Aorta (tissue), 5 donors: Measurements from ENCODE around the gene CXCR2. TPM values are rescaled to one million over a fixed set of nuclear protein-coding genes. Genes with fewer than 3 reads are reported as not detected.

Experiments used
- ATAC-seq: fragments of 200-7000 bp; cut with Tn5 transposase; one replicate; pipeline ENCODE4 v1.9.1; 2022; ENCODE audit warnings: moderate library complexity; ENCODE audit not compliant: low FRiP score
- DNase-seq, 2 donors: peaks; one replicate each; pipeline ENCODE4 v3.0.0-alpha.2; 2020
- H3K27ac ChIP-seq, 2 donors: one replicate each; pipeline ENCODE4 v1.5.1; 2013; ENCODE audit warnings: low read length in 2 of 2, mild to moderate bottlenecking in 2 of 2, moderate library complexity in 2 of 2, control low read depth in 1 of 2, inconsistent platforms in 1 of 2, low read depth in 1 of 2
- H3K27me3 ChIP-seq, 2 donors: one replicate each; pipeline ENCODE4 v1.6.1; 2013; ENCODE audit warnings: control low read depth in 1 of 2, low read length in 1 of 2, mild to moderate bottlenecking in 1 of 2, moderate library complexity in 1 of 2; ENCODE audit not compliant: insufficient read depth in 2 of 2, control insufficient read depth in 1 of 2
- H3K36me3 ChIP-seq, 2 donors: one replicate each; pipeline ENCODE4 v1.6.1; 2013; ENCODE audit warnings: control low read depth in 1 of 2, low read length in 1 of 2, mild to moderate bottlenecking in 1 of 2; ENCODE audit not compliant: insufficient read depth in 2 of 2, control insufficient read depth in 1 of 2
- H3K4me1 ChIP-seq, 2 donors: one replicate each; pipeline ENCODE4 v1.6.1; 2013; ENCODE audit warnings: low read length in 2 of 2, control low read depth in 1 of 2, mild to moderate bottlenecking in 1 of 2, moderate library complexity in 1 of 2; ENCODE audit not compliant: insufficient read depth in 2 of 2, control insufficient read depth in 1 of 2
- H3K4me3 ChIP-seq, 2 donors: one replicate each; pipeline ENCODE4 v1.5.1; 2013; ENCODE audit warnings: low read length in 2 of 2, control low read depth in 1 of 2, mild to moderate bottlenecking in 1 of 2
- H3K9me3 ChIP-seq: one replicate; pipeline ENCODE4 v1.6.1; 2013; ENCODE audit warnings: mild to moderate bottlenecking, low read length; ENCODE audit not compliant: control insufficient read depth
- WGBS, 2 donors: extraction: QIAGEN DNeasy Blood & Tissue Kit; methylation state at CpG; one replicate each; pipeline ENCODE4 v1.1.7; 2013; 5-methylcytosine and 5-hydroxymethylcytosine counted together
- intact Hi-C, 2 donors: fragments of 100-400 bp; cut with DNase I; formaldehyde crosslinking; loops; one replicate each; pipeline versions ENCODE4 v1.14.2 to v1.15.0; 2022
- polyA plus RNA-seq, 2 donors: library from polyadenylated mRNA; stranded (reverse); fragments of 200-250 nt; gene quantifications; one replicate each; pipeline ENCODE4 v1.2.3, GENCODE V29; 2013
- total RNA-seq, 2 donors: library from RNA; stranded (reverse); fragmentation: NEBNext Ultra II Directional; extraction: Animal tissue kit (Norgen Biotek cat#: 25700); gene quantifications; one replicate each; pipeline ENCODE4 v1.2.1, GENCODE V29; 2021
- donor health status: healthy with polysubstance abuse.
- donor health status: Bipolar disorder and iron deficiency.
- donor health status: DM: no; HTN: no; CAD: no.
- donor health status: DM: no; HTN: no; CAD: no.
- donor health status: DM: yes; HTN: yes; CAD: no.

CXCR2 gene
- total and polyA plus RNA-seq, 4 donors = 0.05 to 4.9 (median 2.1) TPM

- Histone ChIP-seq H3K9me3 (peaks cover 2% of the 10 kb centered on the region), H3K27me3 (no peaks in the 10 kb centered on the region), H3K4me3 (no peak overlapping the region), H3K36me3 (no peaks in the 10 kb centered on the region), H3K4me1 (no peaks in the 10 kb centered on the region), H3K27ac (no peak overlapping the region)
- intact Hi-C loops = no loop called here
- ATAC-seq (no peak), DNase-seq (no peak)
- WGBS, 2 donors = 52 to 56% methylated on average over 4 of the region's 4 CpGs
These were observed 733 bp upstream of the CXCR2 start for GRCh38 chr2:218125095-218125494.

- DNase-seq (no peak), ATAC-seq (no peak)
- Histone ChIP-seq H3K4me1 (no peaks in the 10 kb centered on the region), H3K9me3 (no peaks in the 10 kb centered on the region), H3K36me3 (no peaks in the 10 kb centered on the region), H3K4me3 (no peak overlapping the region), H3K27me3 (no peaks in the 10 kb centered on the region), H3K27ac (no peak overlapping the region)
- intact Hi-C loops = no loop called here
- WGBS, 2 donors = 87 to 88% methylated on average over 3 of the region's 3 CpGs
These were observed 2.2 kb downstream of the CXCR2 start for GRCh38 chr2:218127929-218128455.

- H3K9me3 ChIP-seq = no peaks in the 10 kb centered on the region
- intact Hi-C loops = no loop called here
- no peak overlapping the region for H3K4me3 ChIP-seq
- 85 to 88% methylated on average over 6 of the region's 6 CpGs for WGBS, 2 donors
- no peaks in the 10 kb centered on the region for H3K27me3 ChIP-seq
- DNase-seq = no peak
- no peak for ATAC-seq
- H3K27ac ChIP-seq = no peak overlapping the region
- no peaks in the 10 kb centered on the region for H3K36me3 ChIP-seq
- H3K4me1 ChIP-seq = no peaks in the 10 kb centered on the region
These were observed 3.1 kb downstream of the CXCR2 start for GRCh38 chr2:218128781-218129457.

- H3K36me3 ChIP-seq = no peaks in the 10 kb centered on the region
- WGBS, 2 donors = 67 to 74% methylated on average over 6 of the region's 6 CpGs
- no peak for ATAC-seq
These were observed 3.8 kb downstream of the CXCR2 start for GRCh38 chr2:218129458-218130135.

GRCh38 chr2:218130377-218130776 lies 4.5 kb downstream of the CXCR2 start:
- H3K4me1 ChIP-seq = no peaks in the 10 kb centered on the region
- no peaks in the 10 kb centered on the region for H3K9me3 ChIP-seq
- no peak overlapping the region for H3K27ac ChIP-seq
- DNase-seq = no peak
- intact Hi-C loops = no loop called here
- H3K27me3 ChIP-seq = no peaks in the 10 kb centered on the region
- no peak for ATAC-seq
- H3K4me3 ChIP-seq = no peak overlapping the region
- 91 to 98% methylated on average over 2 of the region's 2 CpGs for WGBS, 2 donors
- H3K36me3 ChIP-seq = no peaks in the 10 kb centered on the region

More at GRCh38 chr2:218129458-218130135, 3.8 kb downstream of the CXCR2 start:
- no peak for DNase-seq
- Histone ChIP-seq H3K27me3 (no peaks in the 10 kb centered on the region), H3K4me1 (no peaks in the 10 kb centered on the region), H3K27ac (no peak overlapping the region), H3K4me3 (no peak overlapping the region), H3K9me3 (no peaks in the 10 kb centered on the region)
- intact Hi-C loops = no loop called here

- no peaks in the 10 kb centered on the region for H3K36me3 ChIP-seq
- H3K9me3 ChIP-seq = no peaks in the 10 kb centered on the region
- no peak overlapping the region for H3K4me3 ChIP-seq
- no peak overlapping the region for H3K27ac ChIP-seq
- no peak for ATAC-seq
- H3K27me3 ChIP-seq = no peaks in the 10 kb centered on the region
- H3K4me1 ChIP-seq = no peaks in the 10 kb centered on the region
- DNase-seq = no peak
- intact Hi-C loops = no loop called here
These were observed 5.0 kb downstream of the CXCR2 start for GRCh38 chr2:218130822-218131221.

GRCh38 chr2:218137514-218137913 lies 11.7 kb downstream of the CXCR2 start:
- intact Hi-C loops = no loop called here

GRCh38 chr2:218138047-218138446 lies 12.2 kb downstream of the CXCR2 start:
- 69 to 70% methylated on average over 4 of the region's 4 CpGs for WGBS, 2 donors
- no peaks in the 10 kb centered on the region for H3K9me3 ChIP-seq
- H3K27ac ChIP-seq = no peak overlapping the region
- H3K36me3 ChIP-seq = no peaks in the 10 kb centered on the region
- H3K4me3 ChIP-seq = no peak overlapping the region
- DNase-seq = no peak
- ATAC-seq = no peak
- intact Hi-C loops = no loop called here
- no peaks in the 10 kb centered on the region for H3K4me1 ChIP-seq
- no peaks in the 10 kb centered on the region for H3K27me3 ChIP-seq

More at GRCh38 chr2:218137514-218137913, 11.7 kb downstream of the CXCR2 start:
- WGBS, 2 donors = 50 to 56% methylated on average over 3 of the region's 3 CpGs
- Histone ChIP-seq H3K27ac (no peak overlapping the region), H3K27me3 (no peaks in the 10 kb centered on the region), H3K4me3 (no peak overlapping the region), H3K36me3 (no peaks in the 10 kb centered on the region), H3K4me1 (no peaks in the 10 kb centered on the region), H3K9me3 (no peaks in the 10 kb centered on the region)
- ATAC-seq = no peak
- DNase-seq = no peak

- Histone ChIP-seq H3K27ac (no peak overlapping the region), H3K9me3 (no peaks in the 10 kb centered on the region), H3K27me3 (no peaks in the 10 kb centered on the region), H3K4me1 (no peaks in the 10 kb centered on the region), H3K4me3 (no peak overlapping the region), H3K36me3 (no peaks in the 10 kb centered on the region)
- DNase-seq (no peak), ATAC-seq (no peak)
- intact Hi-C loops = no loop called here
- 57 to 65% methylated on average over 3 of the region's 3 CpGs for WGBS, 2 donors
These were observed 19.3 kb downstream of the CXCR2 start for GRCh38 chr2:218145124-218145523.
